Measurements from ENCODE around the gene ANXA1.

DNA sequence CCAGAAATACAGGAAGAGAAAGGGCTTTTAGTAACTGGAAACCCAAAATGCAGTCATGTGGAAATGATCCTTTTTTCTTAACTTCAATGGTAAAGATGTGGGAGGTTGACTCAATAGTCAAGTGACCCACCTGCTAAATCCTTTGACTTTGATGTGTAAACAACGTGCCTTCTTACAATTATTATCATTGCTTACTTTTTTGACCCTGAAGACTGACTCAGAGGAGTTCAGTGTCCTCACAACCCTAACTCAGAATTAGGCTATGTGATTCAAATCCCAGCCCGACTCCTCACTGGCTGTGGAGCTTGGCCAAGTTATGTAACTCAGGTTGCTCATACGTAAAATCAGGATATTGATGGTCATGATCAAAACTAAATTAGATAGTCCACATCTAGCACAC lies 27.9 kb downstream of the ANXA1 start:
- TF ChIP-seq, protein P1, sequence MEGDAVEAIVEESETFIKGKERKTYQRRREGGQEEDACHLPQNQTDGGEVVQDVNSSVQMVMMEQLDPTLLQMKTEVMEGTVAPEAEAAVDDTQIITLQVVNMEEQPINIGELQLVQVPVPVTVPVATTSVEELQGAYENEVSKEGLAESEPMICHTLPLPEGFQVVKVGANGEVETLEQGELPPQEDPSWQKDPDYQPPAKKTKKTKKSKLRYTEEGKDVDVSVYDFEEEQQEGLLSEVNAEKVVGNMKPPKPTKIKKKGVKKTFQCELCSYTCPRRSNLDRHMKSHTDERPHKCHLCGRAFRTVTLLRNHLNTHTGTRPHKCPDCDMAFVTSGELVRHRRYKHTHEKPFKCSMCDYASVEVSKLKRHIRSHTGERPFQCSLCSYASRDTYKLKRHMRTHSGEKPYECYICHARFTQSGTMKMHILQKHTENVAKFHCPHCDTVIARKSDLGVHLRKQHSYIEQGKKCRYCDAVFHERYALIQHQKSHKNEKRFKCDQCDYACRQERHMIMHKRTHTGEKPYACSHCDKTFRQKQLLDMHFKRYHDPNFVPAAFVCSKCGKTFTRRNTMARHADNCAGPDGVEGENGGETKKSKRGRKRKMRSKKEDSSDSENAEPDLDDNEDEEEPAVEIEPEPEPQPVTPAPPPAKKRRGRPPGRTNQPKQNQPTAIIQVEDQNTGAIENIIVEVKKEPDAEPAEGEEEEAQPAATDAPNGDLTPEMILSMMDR (conservative IDR thresholded peaks at IDR 0.05; ENCODE audit: low read length) = no peak
- TF ChIP-seq EZH2phosphoT487 (IDR thresholded peaks at IDR 0.05; ENCODE audit: borderline replicate concordance, low read depth, low read length) = no peak
